Spinal cord (tissue), 10 donors: Measurements from ENCODE around the gene DNHD1. TPM values are rescaled to one million over a fixed set of nuclear protein-coding genes. Genes with fewer than 3 reads are reported as not detected.

ENCODE experiments used
- DNase-seq, 6 donors: peaks; one replicate each; pipeline versions ENCODE4 v3.0.0 to v3.0.0-alpha.2; 2013 to 2015; ENCODE audit warnings: low spot score in 6 of 6, low read depth in 4 of 6
- H3K27ac ChIP-seq: one replicate; pipeline ENCODE4 v1.5.1; 2013; ENCODE audit warnings: low read depth, low read length, control low read depth
- H3K27me3 ChIP-seq: one replicate; pipeline ENCODE4 v1.6.1; 2013; ENCODE audit warnings: low read length; ENCODE audit not compliant: control insufficient read depth, insufficient read depth
- H3K36me3 ChIP-seq: one replicate; pipeline ENCODE4 v1.6.1; 2013; ENCODE audit warnings: low read length; ENCODE audit not compliant: control insufficient read depth, insufficient read depth
- H3K4me1 ChIP-seq: one replicate; pipeline ENCODE4 v1.6.1; 2013; ENCODE audit warnings: low read length; ENCODE audit not compliant: control insufficient read depth, insufficient read depth
- H3K4me3 ChIP-seq: one replicate; pipeline ENCODE4 v1.5.1; 2013; ENCODE audit warnings: low read depth, low read length, control low read depth
- H3K9me3 ChIP-seq: one replicate; pipeline ENCODE4 v1.6.1; 2013; ENCODE audit warnings: low read length; ENCODE audit not compliant: control insufficient read depth, insufficient read depth
- WGBS: methylation state at CpG from one replicate; pipeline ENCODE4 v1.1.5; 2013; ENCODE audit warnings: missing lambda C conversion rate; ENCODE audit not compliant: insufficient coverage; 5-methylcytosine and 5-hydroxymethylcytosine counted together
- polyA plus RNA-seq, 2 donors: library from polyadenylated mRNA; unstranded; fragments of 120-200 nt; gene quantifications; one replicate each; pipeline ENCODE4 v1.2.1, GENCODE V29; 2013; ENCODE audit not compliant: insufficient read length in 2 of 2
- total RNA-seq, 2 donors: library from RNA; depleted of rRNA in 1 of 2; stranded (reverse); fragments of 120-200 nt in 1 of 2; fragments of >200 nt in 1 of 2; gene quantifications; one replicate each; pipeline versions ENCODE4 v1.2.3 to v1.2.4, GENCODE V29; 2013 to 2014
- donor health status: healthy.

DNHD1 gene
- total and polyA plus RNA-seq, 4 donors, result 6.6 to 22.7 (median 12.2) TPM

- no peak overlapping the region for H3K27ac ChIP-seq
- H3K27me3 ChIP-seq, result no peaks in the 10 kb centered on the region
- WGBS, result no CpG with 5 or more reads among the region's 2 CpGs
These were observed 45.6 kb downstream of the DNHD1 start for GRCh38 chr11:6542727-6543126.

GRCh38 chr11:6544921-6545850 lies 48.1 kb downstream of the DNHD1 start:
- no peak for DNase-seq
- H3K27ac ChIP-seq, result no peak overlapping the region
- H3K27me3 ChIP-seq, result no peaks in the 10 kb centered on the region
- H3K4me3 ChIP-seq, result no peak overlapping the region
- 92% methylated on average over 18 of the region's 19 CpGs for WGBS
- H3K36me3 ChIP-seq, result peaks cover 30% of the 10 kb centered on the region
- no peaks in the 10 kb centered on the region for H3K9me3 ChIP-seq
- H3K4me1 ChIP-seq, result no peaks in the 10 kb centered on the region

More at GRCh38 chr11:6542727-6543126, 45.6 kb downstream of the DNHD1 start:
- DNase-seq, result no peak
- Histone ChIP-seq H3K9me3 (no peaks in the 10 kb centered on the region), H3K4me1 (no peaks in the 10 kb centered on the region), H3K4me3 (no peak overlapping the region), H3K36me3 (peaks cover 33% of the 10 kb centered on the region)

- no peak overlapping the region for H3K27ac ChIP-seq
These were observed 49.0 kb downstream of the DNHD1 start for GRCh38 chr11:6545917-6546605.

GRCh38 chr11:6546735-6547134 lies 49.7 kb downstream of the DNHD1 start:
- DNase-seq, result no peak
- Histone ChIP-seq H3K9me3 (no peaks in the 10 kb centered on the region), H3K4me1 (no peaks in the 10 kb centered on the region), H3K36me3 (peaks cover 30% of the 10 kb centered on the region), H3K27ac (no peak overlapping the region), H3K27me3 (no peaks in the 10 kb centered on the region), H3K4me3 (no peak overlapping the region)
- WGBS, result 92% methylated on average over 7 of the region's 8 CpGs

More at GRCh38 chr11:6545917-6546605, 49.0 kb downstream of the DNHD1 start:
- peak in 2 of 6 donors; percentile 37 to 49 for DNase-seq
- no peaks in the 10 kb centered on the region for H3K4me1 ChIP-seq
- WGBS, result 78% methylated on average over 12 of the region's 14 CpGs
- H3K36me3 ChIP-seq, result peaks cover 30% of the 10 kb centered on the region
- no peaks in the 10 kb centered on the region for H3K9me3 ChIP-seq
- H3K4me3 ChIP-seq, result no peak overlapping the region
- H3K27me3 ChIP-seq, result no peaks in the 10 kb centered on the region

- Histone ChIP-seq H3K4me3 (no peak overlapping the region), H3K36me3 (peaks cover 30% of the 10 kb centered on the region), H3K4me1 (no peaks in the 10 kb centered on the region), H3K9me3 (no peaks in the 10 kb centered on the region), H3K27me3 (no peaks in the 10 kb centered on the region), H3K27ac (no peak overlapping the region)
- DNase-seq, result no peak
- WGBS, result 94% methylated on average over 5 of the region's 6 CpGs
These were observed 50.1 kb downstream of the DNHD1 start for GRCh38 chr11:6547177-6547576.

- H3K27me3 ChIP-seq, result no peaks in the 10 kb centered on the region
- H3K4me3 ChIP-seq, result no peak overlapping the region
- no peak overlapping the region for H3K27ac ChIP-seq
- WGBS, result 100% methylated on average over 2 of the region's 2 CpGs
- DNase-seq, result no peak
- peaks cover 30% of the 10 kb centered on the region for H3K36me3 ChIP-seq
- H3K4me1 ChIP-seq, result no peaks in the 10 kb centered on the region
- no peaks in the 10 kb centered on the region for H3K9me3 ChIP-seq
These were observed 51.0 kb downstream of the DNHD1 start for GRCh38 chr11:6548121-6548520.

GRCh38 chr11:6548641-6549040 lies 51.6 kb downstream of the DNHD1 start:
- Histone ChIP-seq H3K36me3 (peaks cover 30% of the 10 kb centered on the region), H3K27ac (no peak overlapping the region), H3K9me3 (no peaks in the 10 kb centered on the region), H3K27me3 (no peaks in the 10 kb centered on the region), H3K4me3 (no peak overlapping the region), H3K4me1 (no peaks in the 10 kb centered on the region)
- 100% methylated on average over 1 of the region's 3 CpGs for WGBS
- DNase-seq, result no peak

GRCh38 chr11:6553634-6554033 lies 56.6 kb downstream of the DNHD1 start:
- no peaks in the 10 kb centered on the region for H3K9me3 ChIP-seq
- H3K4me3 ChIP-seq, result no peak overlapping the region
- H3K36me3 ChIP-seq, result peaks cover 14% of the 10 kb centered on the region
- H3K27ac ChIP-seq, result no peak overlapping the region
- DNase-seq, result no peak
- H3K4me1 ChIP-seq, result no peaks in the 10 kb centered on the region
- no peaks in the 10 kb centered on the region for H3K27me3 ChIP-seq

- WGBS, result 100% methylated on average over 1 of the region's 5 CpGs
- Histone ChIP-seq H3K27ac (no peak overlapping the region), H3K27me3 (no peaks in the 10 kb centered on the region), H3K4me1 (no peaks in the 10 kb centered on the region), H3K36me3 (peaks cover 14% of the 10 kb centered on the region), H3K4me3 (no peak overlapping the region), H3K9me3 (no peaks in the 10 kb centered on the region)
- DNase-seq, result no peak
These were observed 58.0 kb downstream of the DNHD1 start for GRCh38 chr11:6554828-6555706.
